K562 (cell line): ENCODE measurements around the gene ARHGAP28. TPM values are rescaled to one million over a fixed set of nuclear protein-coding genes. Genes with fewer than 3 reads are reported as not detected.

Experiments
- BCOR ChIP-seq: fragments of 450-650 bp; IDR thresholded peaks from 2 replicates; pipeline ENCODE4 v1.6.1; 2016
- CTBP1 ChIP-seq: fragments of 450-650 bp; IDR thresholded peaks from 2 replicates; pipeline ENCODE4 v1.6.1; 2016; ENCODE audit warnings: borderline replicate concordance
- DNMT1 ChIP-seq: fragments of 450-650 bp; IDR thresholded peaks from 2 replicates; pipeline ENCODE4 v1.6.1; 2016; ENCODE audit warnings: antibody characterized with exemption, mild to moderate bottlenecking
- EZH2 ChIP-seq: IDR thresholded peaks from 2 replicates; pipeline ENCODE4 v1.6.1; 2012; ENCODE audit warnings: low read depth, mild to moderate bottlenecking, inconsistent platforms, low read length, borderline replicate concordance
- FIP1L1 ChIP-seq: fragments of 200-400 bp; formaldehyde crosslinking; IDR thresholded peaks from 2 replicates; pipeline ENCODE4 v1.6.1; 2018; ENCODE audit warnings: mild to moderate bottlenecking, low read depth, low read length; ENCODE audit not compliant: poor library complexity, severe bottlenecking
- HDAC6 ChIP-seq: IDR thresholded peaks from 2 replicates; pipeline ENCODE4 v1.6.1; 2012; ENCODE audit warnings: low read depth, mild to moderate bottlenecking, control low read depth, inconsistent platforms, low read length, moderate library complexity
- IRF2 ChIP-seq: sonication (generic); formaldehyde crosslinking; IDR thresholded peaks from 2 replicates; pipeline ENCODE4 v1.8.1; 2022; ENCODE audit warnings: mild to moderate bottlenecking, missing genetic modification reagents
- KAT7 ChIP-seq: sonication (generic); formaldehyde crosslinking; IDR thresholded peaks from 2 replicates; pipeline ENCODE4 v1.8.0; 2022; ENCODE audit warnings: missing genetic modification reagents, mild to moderate bottlenecking, borderline replicate concordance
- KDM2B ChIP-seq: fragments of 250-450 bp; sonication (Bioruptor Pico); IDR thresholded peaks from 2 replicates; pipeline ENCODE4 v1.8.0; 2021; ENCODE audit warnings: mild to moderate bottlenecking, moderate library complexity
- LEF1 ChIP-seq: fragments of 450-650 bp; IDR thresholded peaks from 2 replicates; pipeline ENCODE4 v1.6.1; 2016; ENCODE audit warnings: mild to moderate bottlenecking
- MEF2A ChIP-seq: IDR thresholded peaks from 2 replicates; pipeline ENCODE4 v1.6.1; 2011; ENCODE audit warnings: low read depth, mild to moderate bottlenecking, low read length, moderate library complexity; ENCODE audit not compliant: control insufficient read depth
- NBN ChIP-seq: fragments of 450-650 bp; IDR thresholded peaks from 2 replicates; pipeline ENCODE4 v1.6.1; 2016; ENCODE audit warnings: low read depth, mild to moderate bottlenecking
- NCOA4 ChIP-seq: fragments of 450-650 bp; IDR thresholded peaks from 2 replicates; pipeline ENCODE4 v1.6.1; 2018; ENCODE audit warnings: mild to moderate bottlenecking; ENCODE audit not compliant: partially characterized antibody
- PTRF ChIP-seq: fragments of 450-650 bp; IDR thresholded peaks from 2 replicates; pipeline ENCODE4 v1.6.1; 2016; ENCODE audit warnings: mild to moderate bottlenecking, missing genetic modification characterization, missing compliant biosample characterization
- RHOXF2B ChIP-seq: fragments of 250-450 bp; sonication (Bioruptor Pico); conservative IDR thresholded peaks from 2 replicates; pipeline ENCODE4 v1.5.1; 2021
- SIX5 ChIP-seq, 2 experiments: IDR thresholded peaks; 2 replicates each; pipeline ENCODE4 v1.6.1; 2011; ENCODE audit warnings: low read length in 2 of 2, borderline replicate concordance in 1 of 2, low read depth in 1 of 2, mild to moderate bottlenecking in 1 of 2, moderate library complexity in 1 of 2; ENCODE audit not compliant: insufficient read depth in 1 of 2
- XRCC3 ChIP-seq: fragments of 450-650 bp; IDR thresholded peaks from 2 replicates; pipeline ENCODE4 v1.6.1; 2017; ENCODE audit warnings: mild to moderate bottlenecking, moderate library complexity
- ZFX ChIP-seq: sonication (generic); formaldehyde crosslinking; IDR thresholded peaks from 2 replicates; pipeline ENCODE4 v1.8.0; 2022; ENCODE audit warnings: mild to moderate bottlenecking, missing genetic modification reagents, moderate library complexity
- polyA plus RNA-seq, 8 experiments: library from polyadenylated mRNA; depleted of rRNA in 4 of 8; stranded (reverse) in 5 of 8; unstranded in 3 of 8; fragments of >200 nt; fragmentation: Nextera tagmentation in 2 of 8; fragmentation: Illumina TruSeq in 1 of 8; extraction: Ambion mirVana in 2 of 8; extraction: Trizol in 1 of 8; gene quantifications; 2 replicates each; pipeline versions ENCODE4 v1.2.1 to v1.2.3, GENCODE V29; 2011 to 2014; ENCODE audit warnings: inconsistent platforms in 1 of 8, missing spikeins in 1 of 8
- total RNA-seq, 7 experiments: library from RNA; depleted of rRNA in 6 of 7; stranded (reverse); fragments of >200 nt in 6 of 7; fragmentation: Illumina TruSeq in 2 of 7; extraction: Trizol in 2 of 7; gene quantifications; 2 replicates each; pipeline versions ENCODE4 v1.2.1 to v1.2.3, GENCODE V29; 2011 to 2021; ENCODE audit warnings: low replicate concordance in 1 of 7
- TF ChIP-seq, protein P1 (sequence below): sonication (generic); formaldehyde crosslinking; IDR thresholded peaks from 2 replicates; pipeline ENCODE4 v1.5.0; 2020; ENCODE audit warnings: missing genetic modification reagents
- TF ChIP-seq, protein P2 (sequence below): fragments of 250-450 bp; sonication (Bioruptor Pico); IDR thresholded peaks from 2 replicates; pipeline ENCODE4 v1.8.0; 2022; ENCODE audit warnings: inconsistent platforms
- TF ChIP-seq, protein P3 (sequence below): sonication (generic); formaldehyde crosslinking; IDR thresholded peaks from 2 replicates; pipeline ENCODE4 v1.8.0; 2022; ENCODE audit warnings: mild to moderate bottlenecking, low read depth, missing genetic modification reagents
- TF ChIP-seq, protein P4 (sequence below): fragments of 250-450 bp; sonication (Bioruptor Pico); IDR thresholded peaks from 2 replicates; pipeline ENCODE4 v1.8.0; 2022; ENCODE audit warnings: inconsistent platforms, mild to moderate bottlenecking, moderate library complexity, borderline replicate concordance

Gene ARHGAP28
- total and polyA plus RNA-seq, 9 of the 15 experiments (the other 6 are each of a cell fraction or from before 2014, with no cell fraction given) = 0.93 to 5.9 (median 5.0) TPM

DNA sequence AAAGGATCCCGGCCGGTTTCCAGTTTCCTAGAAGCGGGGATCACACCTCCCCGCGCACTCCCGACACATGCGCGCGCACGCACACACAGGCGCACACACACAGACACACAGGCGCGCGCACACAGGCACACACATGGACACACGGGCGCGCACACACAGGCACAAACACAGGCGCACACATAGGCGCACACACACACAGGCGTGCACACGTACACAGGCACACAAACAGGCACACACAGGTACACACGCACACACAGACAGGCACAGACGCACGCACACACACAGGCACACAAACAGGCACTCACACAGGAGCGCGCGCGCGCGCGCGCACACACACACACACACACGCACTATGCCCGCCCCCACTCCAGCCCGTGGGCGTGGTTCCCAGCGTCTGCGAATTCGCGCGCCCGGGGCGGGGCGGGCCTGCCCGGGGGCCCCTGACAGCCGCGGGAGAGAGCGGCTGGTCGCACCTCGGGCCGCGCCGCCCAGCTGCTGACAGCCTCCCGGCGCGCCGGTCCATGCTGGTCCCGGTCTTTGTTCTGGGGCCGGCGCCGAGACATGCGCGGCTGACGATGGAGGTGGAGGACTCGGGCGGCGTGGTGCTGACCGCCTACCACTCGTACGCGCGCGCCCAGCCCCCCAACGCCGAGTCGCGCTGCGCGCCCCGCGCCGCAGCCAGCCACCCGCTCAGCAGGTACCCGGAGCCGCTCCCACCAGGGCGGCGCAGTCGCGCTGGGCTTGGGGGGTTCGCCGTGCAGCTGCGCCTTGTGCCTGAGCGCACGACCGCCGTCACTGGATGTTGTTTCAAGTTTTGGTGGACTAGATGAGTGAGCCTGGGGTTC is at the start of gene ARHGAP28 (continued):
- TF ChIP-seq XRCC3 (no peak), MEF2A (no peak), LEF1 (no peak), ZFX (CRISPR knock-in tag) (peak; percentile 34; the same call in 1 of the 2 replicates), FIP1L1 (peak; percentile 71), PTRF (tag) (no peak), CTBP1 (peak; percentile 100), KDM2B (CRISPR knock-in tag) (peak; percentile 88; the same call in 1 of the 2 replicates), DNMT1 (no peak), BCOR (no peak), HDAC6 (0 out of 2 replicates have a peak, but pooled peaks have one; percentile 48), KAT7 (CRISPR knock-in tag) (peak; percentile 57; the same call in 1 of the 2 replicates), NCOA4 (no peak), SIX5 (IDR thresholded peaks at IDR 0.05; ENCODE audit: borderline replicate concordance in 1 of 2, insufficient read depth in 1 of 2, low read depth in 1 of 2, low read length in 2 of 2) (no peak), RHOXF2B (CRISPR knock-in tag) (no peak), NBN (no peak), IRF2 (CRISPR knock-in tag) (no peak), EZH2 (no peak)
- TF ChIP-seq, protein P1, sequence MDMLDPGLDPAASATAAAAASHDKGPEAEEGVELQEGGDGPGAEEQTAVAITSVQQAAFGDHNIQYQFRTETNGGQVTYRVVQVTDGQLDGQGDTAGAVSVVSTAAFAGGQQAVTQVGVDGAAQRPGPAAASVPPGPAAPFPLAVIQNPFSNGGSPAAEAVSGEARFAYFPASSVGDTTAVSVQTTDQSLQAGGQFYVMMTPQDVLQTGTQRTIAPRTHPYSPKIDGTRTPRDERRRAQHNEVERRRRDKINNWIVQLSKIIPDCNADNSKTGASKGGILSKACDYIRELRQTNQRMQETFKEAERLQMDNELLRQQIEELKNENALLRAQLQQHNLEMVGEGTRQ (CRISPR knock-in tag) = no peak
- TF ChIP-seq, protein P2, sequence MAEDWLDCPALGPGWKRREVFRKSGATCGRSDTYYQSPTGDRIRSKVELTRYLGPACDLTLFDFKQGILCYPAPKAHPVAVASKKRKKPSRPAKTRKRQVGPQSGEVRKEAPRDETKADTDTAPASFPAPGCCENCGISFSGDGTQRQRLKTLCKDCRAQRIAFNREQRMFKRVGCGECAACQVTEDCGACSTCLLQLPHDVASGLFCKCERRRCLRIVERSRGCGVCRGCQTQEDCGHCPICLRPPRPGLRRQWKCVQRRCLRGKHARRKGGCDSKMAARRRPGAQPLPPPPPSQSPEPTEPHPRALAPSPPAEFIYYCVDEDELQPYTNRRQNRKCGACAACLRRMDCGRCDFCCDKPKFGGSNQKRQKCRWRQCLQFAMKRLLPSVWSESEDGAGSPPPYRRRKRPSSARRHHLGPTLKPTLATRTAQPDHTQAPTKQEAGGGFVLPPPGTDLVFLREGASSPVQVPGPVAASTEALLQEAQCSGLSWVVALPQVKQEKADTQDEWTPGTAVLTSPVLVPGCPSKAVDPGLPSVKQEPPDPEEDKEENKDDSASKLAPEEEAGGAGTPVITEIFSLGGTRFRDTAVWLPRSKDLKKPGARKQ = no peak
- TF ChIP-seq, protein P3, sequence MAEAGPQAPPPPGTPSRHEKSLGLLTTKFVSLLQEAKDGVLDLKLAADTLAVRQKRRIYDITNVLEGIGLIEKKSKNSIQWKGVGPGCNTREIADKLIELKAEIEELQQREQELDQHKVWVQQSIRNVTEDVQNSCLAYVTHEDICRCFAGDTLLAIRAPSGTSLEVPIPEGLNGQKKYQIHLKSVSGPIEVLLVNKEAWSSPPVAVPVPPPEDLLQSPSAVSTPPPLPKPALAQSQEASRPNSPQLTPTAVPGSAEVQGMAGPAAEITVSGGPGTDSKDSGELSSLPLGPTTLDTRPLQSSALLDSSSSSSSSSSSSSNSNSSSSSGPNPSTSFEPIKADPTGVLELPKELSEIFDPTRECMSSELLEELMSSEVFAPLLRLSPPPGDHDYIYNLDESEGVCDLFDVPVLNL (CRISPR knock-in tag) = no peak
- TF ChIP-seq, protein P4, sequence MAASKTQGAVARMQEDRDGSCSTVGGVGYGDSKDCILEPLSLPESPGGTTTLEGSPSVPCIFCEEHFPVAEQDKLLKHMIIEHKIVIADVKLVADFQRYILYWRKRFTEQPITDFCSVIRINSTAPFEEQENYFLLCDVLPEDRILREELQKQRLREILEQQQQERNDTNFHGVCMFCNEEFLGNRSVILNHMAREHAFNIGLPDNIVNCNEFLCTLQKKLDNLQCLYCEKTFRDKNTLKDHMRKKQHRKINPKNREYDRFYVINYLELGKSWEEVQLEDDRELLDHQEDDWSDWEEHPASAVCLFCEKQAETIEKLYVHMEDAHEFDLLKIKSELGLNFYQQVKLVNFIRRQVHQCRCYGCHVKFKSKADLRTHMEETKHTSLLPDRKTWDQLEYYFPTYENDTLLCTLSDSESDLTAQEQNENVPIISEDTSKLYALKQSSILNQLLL (CRISPR knock-in tag) = no peak
